BLaER1 (cell line): Measurements from ENCODE around the gene TCFL5.

Experiments
- H3K27ac ChIP-seq: shearing (Covaris generic); formaldehyde crosslinking; 2 replicates; pipeline ENCODE4 v1.8.1; 2022
- H3K27me3 ChIP-seq: shearing (Covaris generic); formaldehyde crosslinking; 2 replicates; pipeline ENCODE4 v1.8.1; 2022
- H3K36me3 ChIP-seq: shearing (Covaris generic); formaldehyde crosslinking; 2 replicates; pipeline ENCODE4 v1.8.1; 2022
- H3K4me1 ChIP-seq: shearing (Covaris generic); formaldehyde crosslinking; 2 replicates; pipeline ENCODE4 v1.8.1; 2022
- H3K4me2 ChIP-seq: shearing (Covaris generic); formaldehyde crosslinking; 2 replicates; pipeline ENCODE4 v1.8.1; 2022
- H3K4me3 ChIP-seq: shearing (Covaris generic); formaldehyde crosslinking; 2 replicates; pipeline ENCODE4 v1.8.1; 2022
- H3K9ac ChIP-seq: shearing (Covaris generic); formaldehyde crosslinking; 2 replicates; pipeline ENCODE4 v1.8.1; 2022
- H3K9me3 ChIP-seq: shearing (Covaris generic); formaldehyde crosslinking; 2 replicates; pipeline ENCODE4 v1.8.1; 2022
- H4K20me1 ChIP-seq: shearing (Covaris generic); formaldehyde crosslinking; 2 replicates; pipeline ENCODE4 v1.8.1; 2022
- Cebpa-rat ChIP-seq: shearing (Covaris generic); IDR thresholded peaks from 2 replicates; pipeline ENCODE4 v1.8.1; 2022

The TCFL5 gene

DNA sequence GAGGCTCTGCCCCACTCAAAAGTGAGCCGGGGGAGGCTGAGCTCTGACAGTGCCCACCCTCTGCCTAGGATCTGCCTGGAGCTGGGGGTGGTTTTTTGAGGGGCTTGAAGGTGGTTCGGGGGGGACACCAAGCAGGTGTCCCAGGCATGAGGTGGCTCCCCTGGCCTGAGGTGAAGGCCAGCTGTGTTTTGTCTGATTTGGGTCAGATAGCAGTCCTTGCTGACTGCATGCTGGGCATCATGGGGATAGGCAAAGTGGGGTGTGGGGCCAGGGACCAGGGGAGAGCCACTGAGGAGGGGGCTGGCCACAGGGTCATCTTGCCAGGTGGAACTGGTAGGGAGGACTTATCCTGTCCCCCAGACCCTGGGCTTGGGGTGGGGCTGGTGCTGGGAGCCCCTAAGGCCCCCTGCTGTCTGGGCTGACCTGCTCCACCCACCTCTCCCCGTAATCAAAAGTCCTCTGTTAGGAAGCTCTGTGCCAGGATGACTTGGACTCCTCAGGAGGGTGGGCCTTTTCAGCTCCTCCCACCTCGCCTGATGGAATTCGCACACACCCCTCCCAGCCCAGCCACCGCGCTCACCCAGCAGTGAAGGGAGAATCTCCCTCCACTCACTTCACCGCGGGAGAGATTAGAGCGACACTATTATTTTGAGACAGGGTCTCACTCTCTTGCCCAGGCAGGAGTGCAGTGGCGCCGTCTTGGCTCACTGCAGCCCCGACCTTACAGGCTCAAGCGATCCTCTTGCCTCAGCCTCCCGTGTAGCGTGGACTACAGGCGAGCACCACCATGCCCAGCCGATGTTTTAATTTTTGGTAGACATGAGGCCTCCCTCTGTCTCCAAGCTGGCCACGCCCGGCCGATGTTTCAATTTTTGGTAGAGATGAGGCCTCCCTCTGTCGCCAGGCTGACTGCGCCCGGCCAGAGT lies 46.3 kb downstream of the TCFL5 start:
- Histone ChIP-seq H3K9me3 (no peaks in the 10 kb centered on the region), H3K27me3 (peaks cover 64% of the 10 kb centered on the region), H3K36me3 (peaks cover 37% of the 10 kb centered on the region), H3K4me3 (peak overlapping the region; percentile 64; the same call in 1 of the 2 replicates), H3K4me2 (peak overlapping the region; percentile 97), H4K20me1 (peaks cover 95% of the 10 kb centered on the region), H3K9ac (no peak overlapping the region), H3K27ac (no peak overlapping the region), H3K4me1 (peaks cover 87% of the 10 kb centered on the region)
- TF ChIP-seq Cebpa-rat: no peak

DNA sequence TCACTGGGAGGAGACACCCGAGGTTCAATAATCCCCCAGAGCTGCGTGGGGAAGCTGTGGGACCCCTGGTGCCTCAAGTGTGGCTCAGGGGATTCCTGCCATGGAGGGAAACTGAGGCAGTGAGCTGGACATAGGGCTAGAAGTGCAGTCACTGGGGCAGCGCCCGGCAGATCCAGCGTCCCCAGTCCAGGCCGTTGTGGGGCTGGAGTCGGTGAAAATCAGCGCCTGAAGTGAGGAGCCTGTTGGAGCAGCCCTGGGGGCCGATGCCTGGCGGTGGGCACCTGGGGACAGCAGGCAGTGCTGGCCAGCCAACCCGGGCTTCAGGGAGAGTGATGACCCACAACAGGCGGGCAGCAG lies 46.9 kb downstream of the TCFL5 start:
- Histone ChIP-seq H3K4me3 (no peak overlapping the region), H4K20me1 (peaks cover 95% of the 10 kb centered on the region), H3K27me3 (peaks cover 57% of the 10 kb centered on the region), H3K9ac (no peak overlapping the region), H3K27ac (no peak overlapping the region), H3K4me2 (peak overlapping the region; percentile 97), H3K4me1 (peaks cover 87% of the 10 kb centered on the region), H3K36me3 (peaks cover 44% of the 10 kb centered on the region), H3K9me3 (no peaks in the 10 kb centered on the region)
- TF ChIP-seq Cebpa-rat: no peak

DNA sequence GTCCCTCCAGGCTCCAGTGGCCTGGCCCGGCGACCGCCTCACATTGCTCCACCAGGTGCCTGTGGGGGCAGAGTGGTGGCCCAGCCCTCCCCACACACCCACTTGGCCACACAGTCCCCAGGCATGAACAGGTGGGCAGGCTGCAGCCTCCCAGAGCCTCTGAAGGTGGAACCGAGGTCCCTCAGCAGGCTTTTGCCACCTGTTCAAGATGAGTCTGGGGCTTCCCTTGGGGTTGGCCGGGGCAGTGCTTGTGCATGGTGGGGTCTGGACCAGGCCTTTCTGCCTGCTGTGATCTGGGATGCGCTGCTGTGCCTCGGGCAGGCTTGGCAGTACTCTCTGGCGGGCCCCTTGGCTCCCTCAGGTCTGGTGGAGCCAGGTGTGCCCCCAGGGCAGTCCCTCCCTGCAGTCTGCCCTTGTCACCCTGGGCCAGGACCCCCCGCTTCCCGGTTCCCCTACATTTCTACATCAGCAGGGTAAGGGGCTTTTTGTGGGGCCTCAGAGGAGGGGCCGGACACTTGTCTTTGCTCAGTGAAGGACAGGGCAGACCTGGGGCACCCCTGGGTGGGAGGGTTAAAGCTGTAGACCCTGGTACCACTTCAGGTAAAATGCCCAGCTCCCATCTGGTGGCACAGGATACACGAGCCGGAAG lies 47.4 kb downstream of the TCFL5 start:
- TF ChIP-seq Cebpa-rat: no peak
- H4K20me1 ChIP-seq: peaks cover 95% of the 10 kb centered on the region
- H3K4me1 ChIP-seq: peaks cover 87% of the 10 kb centered on the region

DNA sequence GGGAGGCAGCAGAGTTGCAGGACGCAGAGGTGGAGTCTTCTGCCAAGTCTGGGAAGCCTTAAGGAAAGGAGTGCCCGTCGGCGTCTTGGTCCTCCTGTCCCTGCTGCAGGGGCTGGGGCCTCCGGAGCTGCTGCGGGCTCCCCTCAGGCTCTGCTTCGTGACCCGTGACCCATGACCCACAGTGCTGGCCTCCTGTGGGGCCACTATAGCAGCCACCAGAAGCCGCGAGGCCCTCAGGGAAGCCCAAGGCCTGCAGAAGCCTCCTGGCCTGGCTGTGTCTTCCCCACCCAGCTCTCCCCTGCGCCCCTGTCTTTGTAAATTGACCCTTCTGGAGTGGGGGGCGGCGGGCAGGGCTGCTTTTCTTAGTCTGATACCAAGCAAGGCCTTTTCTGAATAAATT lies 48.0 kb downstream of the TCFL5 start:
- Histone ChIP-seq H3K4me3 (no peak overlapping the region), H3K27me3 (peaks cover 46% of the 10 kb centered on the region), H4K20me1 (peaks cover 96% of the 10 kb centered on the region), H3K9ac (no peak overlapping the region), H3K4me2 (peak overlapping the region; percentile 97; the same call in 1 of the 2 replicates), H3K36me3 (peaks cover 55% of the 10 kb centered on the region), H3K4me1 (peaks cover 87% of the 10 kb centered on the region), H3K9me3 (no peaks in the 10 kb centered on the region), H3K27ac (no peak overlapping the region)
- no peak for TF ChIP-seq Cebpa-rat

More for the DNA sequence above, 47.4 kb downstream of the TCFL5 start:
- no peaks in the 10 kb centered on the region for H3K9me3 ChIP-seq
- H3K4me2 ChIP-seq: peak overlapping the region; percentile 97
- H3K27me3 ChIP-seq: peaks cover 52% of the 10 kb centered on the region
- H3K36me3 ChIP-seq: peaks cover 49% of the 10 kb centered on the region
- H3K4me3 ChIP-seq: no peak overlapping the region
- no peak overlapping the region for H3K27ac ChIP-seq
- no peak overlapping the region for H3K9ac ChIP-seq

DNA sequence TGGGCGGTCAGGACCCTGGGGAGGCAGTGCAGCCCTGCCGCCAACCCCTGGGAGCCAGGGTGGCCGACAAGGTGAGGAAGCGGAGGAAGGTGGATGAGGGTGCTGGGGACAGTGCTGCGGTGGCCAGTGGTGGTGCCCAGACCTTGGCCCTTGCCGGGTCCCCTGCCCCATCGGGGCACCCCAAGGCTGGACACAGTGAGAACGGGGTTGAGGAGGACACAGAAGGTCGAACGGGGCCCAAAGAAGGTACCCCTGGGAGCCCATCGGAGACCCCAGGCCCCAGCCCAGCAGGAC lies 48.8 kb downstream of the TCFL5 start:
- Histone ChIP-seq H3K27ac (no peak overlapping the region), H3K4me2 (no peak overlapping the region), H3K9me3 (no peaks in the 10 kb centered on the region), H4K20me1 (peaks cover 96% of the 10 kb centered on the region), H3K9ac (no peak overlapping the region), H3K27me3 (peaks cover 39% of the 10 kb centered on the region), H3K4me1 (peaks cover 87% of the 10 kb centered on the region), H3K36me3 (peaks cover 62% of the 10 kb centered on the region), H3K4me3 (no peak overlapping the region)
- no peak for TF ChIP-seq Cebpa-rat

DNA sequence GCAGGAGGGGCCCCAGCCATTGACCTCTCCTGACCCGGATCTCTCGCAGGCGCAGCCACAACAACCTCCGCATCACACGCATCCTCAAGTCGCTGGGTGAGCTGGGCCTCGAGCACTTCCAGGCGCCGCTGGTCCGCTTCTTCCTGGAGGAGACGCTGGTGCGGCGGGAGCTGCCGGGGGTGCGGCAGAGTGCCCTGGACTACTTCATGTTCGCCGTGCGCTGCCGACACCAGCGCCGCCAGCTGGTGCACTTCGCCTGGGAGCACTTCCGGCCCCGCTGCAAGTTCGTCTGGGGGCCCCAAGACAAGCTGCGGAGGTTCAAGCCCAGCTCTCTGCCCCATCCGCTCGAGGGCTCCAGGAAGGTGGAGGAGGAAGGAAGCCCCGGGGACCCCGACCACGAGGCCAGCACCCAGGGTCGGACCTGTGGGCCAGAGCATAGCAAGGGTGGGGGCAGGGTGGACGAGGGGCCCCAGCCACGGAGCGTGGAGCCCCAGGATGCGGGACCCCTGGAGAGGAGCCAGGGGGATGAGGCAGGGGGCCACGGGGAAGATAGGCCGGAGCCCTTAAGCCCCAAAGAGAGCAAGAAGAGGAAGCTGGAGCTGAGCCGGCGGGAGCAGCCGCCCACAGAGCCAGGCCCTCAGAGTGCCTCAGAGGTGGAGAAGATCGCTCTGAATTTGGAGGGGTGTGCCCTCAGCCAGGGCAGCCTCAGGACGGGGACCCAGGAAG lies 49.3 kb downstream of the TCFL5 start:
- no peaks in the 10 kb centered on the region for H3K9me3 ChIP-seq
- no peak for TF ChIP-seq Cebpa-rat
- H3K27ac ChIP-seq: no peak overlapping the region
- H4K20me1 ChIP-seq: peaks cover 96% of the 10 kb centered on the region
- H3K4me3 ChIP-seq: no peak overlapping the region
- H3K36me3 ChIP-seq: peaks cover 67% of the 10 kb centered on the region
- no peak overlapping the region for H3K4me2 ChIP-seq
- peaks cover 87% of the 10 kb centered on the region for H3K4me1 ChIP-seq
- peaks cover 34% of the 10 kb centered on the region for H3K27me3 ChIP-seq
- H3K9ac ChIP-seq: no peak overlapping the region

DNA sequence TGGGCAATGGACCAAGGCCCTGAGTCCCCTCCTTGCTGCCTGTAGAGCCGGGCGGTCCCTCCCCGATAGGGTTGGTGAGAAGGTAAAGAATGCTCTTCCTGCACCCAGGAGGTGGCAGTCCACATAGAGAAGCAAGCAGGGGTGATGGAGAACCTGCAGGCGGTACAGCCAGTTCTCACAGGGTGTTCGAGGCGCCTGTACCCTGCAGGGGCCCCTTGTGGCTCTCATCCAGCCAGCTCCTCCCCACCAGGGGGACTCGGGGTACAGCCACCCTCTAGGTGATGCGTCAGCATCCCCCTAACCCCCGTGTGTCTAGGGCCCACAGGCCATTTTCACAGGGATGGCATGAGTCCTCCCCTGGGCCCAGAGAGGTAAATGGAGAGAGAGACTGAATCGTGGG lies 49.9 kb downstream of the TCFL5 start:
- Histone ChIP-seq H3K9me3 (no peaks in the 10 kb centered on the region), H3K4me2 (no peak overlapping the region), H3K36me3 (peaks cover 73% of the 10 kb centered on the region), H4K20me1 (peaks cover 98% of the 10 kb centered on the region), H3K27ac (no peak overlapping the region), H3K4me3 (no peak overlapping the region), H3K9ac (no peak overlapping the region), H3K27me3 (peaks cover 28% of the 10 kb centered on the region), H3K4me1 (peaks cover 88% of the 10 kb centered on the region)
- no peak for TF ChIP-seq Cebpa-rat

DNA sequence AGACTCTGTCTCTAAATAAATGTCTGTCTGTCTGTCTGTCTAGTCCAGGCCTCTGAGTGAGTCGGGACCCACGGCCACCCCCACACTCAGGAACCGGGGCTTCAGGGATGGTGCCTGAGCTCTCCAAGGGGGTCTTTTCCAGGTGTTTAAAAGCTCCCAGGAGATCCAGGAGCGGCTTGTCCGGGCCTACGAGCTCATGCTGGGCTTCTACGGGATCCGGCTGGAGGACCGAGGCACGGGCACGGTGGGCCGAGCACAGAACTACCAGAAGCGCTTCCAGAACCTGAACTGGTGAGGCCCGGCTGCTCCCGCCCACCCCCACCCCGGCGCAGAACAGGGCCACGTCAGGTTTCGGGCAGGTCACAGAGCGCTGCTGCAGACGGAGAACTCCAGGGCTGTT lies 50.3 kb downstream of the TCFL5 start:
- Histone ChIP-seq H3K27ac (no peak overlapping the region), H4K20me1 (peaks cover 100% of the 10 kb centered on the region)

DNA sequence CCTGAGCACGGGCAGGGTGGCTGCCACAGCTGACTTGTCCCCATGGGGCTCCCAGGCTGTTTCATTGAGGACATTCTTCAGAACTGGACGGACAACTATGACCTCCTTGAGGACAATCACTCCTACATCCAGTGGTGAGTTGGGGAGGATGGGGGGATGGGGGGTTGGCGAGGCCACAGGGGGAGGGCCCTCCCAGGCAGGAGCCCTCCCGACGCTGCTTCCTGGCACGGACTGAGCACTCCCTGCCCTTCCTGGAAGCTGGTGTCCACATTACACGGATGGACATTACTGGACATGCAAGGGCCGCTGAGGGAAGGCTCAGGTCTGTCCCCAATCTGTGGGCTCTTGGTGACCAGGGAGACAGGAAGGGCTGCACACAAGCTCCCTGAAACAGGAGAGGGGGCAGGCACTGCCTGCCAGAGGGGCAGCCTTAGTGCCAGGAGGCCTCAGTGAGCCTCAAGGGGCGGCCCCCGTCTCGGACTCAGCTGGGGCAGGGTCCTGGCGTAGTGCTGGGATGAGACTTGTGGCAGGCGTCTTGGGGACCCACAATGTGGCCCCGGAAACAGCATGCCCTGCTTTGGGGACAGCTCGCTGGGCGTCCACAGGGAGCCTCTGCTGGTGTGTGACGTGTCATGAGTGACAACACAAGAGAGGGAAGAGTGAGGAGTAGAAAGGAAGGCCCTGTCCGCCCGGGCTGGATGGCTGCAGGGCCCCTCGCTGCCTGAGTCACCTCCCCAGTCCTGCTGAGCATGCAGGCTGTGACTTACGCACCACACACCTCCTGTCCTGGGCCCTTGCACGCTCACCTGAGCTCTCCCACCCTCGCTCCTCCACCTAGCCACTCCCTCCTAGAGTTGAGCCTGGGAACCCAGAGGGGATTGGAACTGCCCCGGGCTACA lies 51.8 kb downstream of the TCFL5 start:
- Histone ChIP-seq H3K36me3 (peaks cover 75% of the 10 kb centered on the region), H3K9ac (peak overlapping the region; percentile 27; the same call in 1 of the 2 replicates), H3K4me1 (peaks cover 81% of the 10 kb centered on the region), H3K9me3 (no peaks in the 10 kb centered on the region), H3K27ac (no peak overlapping the region), H3K4me2 (peak overlapping the region; percentile 46), H3K4me3 (no peak overlapping the region), H3K27me3 (peaks cover 8% of the 10 kb centered on the region), H4K20me1 (peaks cover 96% of the 10 kb centered on the region)
- TF ChIP-seq Cebpa-rat: no peak

More for the DNA sequence above, 50.3 kb downstream of the TCFL5 start:
- TF ChIP-seq Cebpa-rat: no peak
- Histone ChIP-seq H3K4me2 (peak overlapping the region; percentile 46; the same call in 1 of the 2 replicates), H3K4me3 (no peak overlapping the region), H3K4me1 (peaks cover 88% of the 10 kb centered on the region), H3K27me3 (peaks cover 24% of the 10 kb centered on the region), H3K36me3 (peaks cover 75% of the 10 kb centered on the region), H3K9me3 (no peaks in the 10 kb centered on the region), H3K9ac (no peak overlapping the region)
